Esophagus muscularis mucosa (tissue), 4 donors: Measurements from ENCODE around the gene SGSH.

Experiments used
- EP300 ChIP-seq: sonication (generic); formaldehyde crosslinking; IDR thresholded peaks from one replicate; pipeline ENCODE4 v1.6.1; 2017; ENCODE audit warnings: antibody characterized with exemption
- POLR2A ChIP-seq: fragments of 450-650 bp; IDR thresholded peaks from one replicate; pipeline ENCODE4 v1.6.1; 2017; ENCODE audit warnings: antibody characterized with exemption, moderate library complexity, mild to moderate bottlenecking, low read depth
- POLR2AphosphoS5 ChIP-seq, 2 donors: sonication (generic); formaldehyde crosslinking; IDR thresholded peaks; one replicate each; pipeline ENCODE4 v1.6.1; 2017; ENCODE audit warnings: antibody characterized with exemption in 2 of 2
- TF ChIP-seq, protein P1 (sequence below), 3 experiments: fragments of 200-600 bp in 2 of 3; fragments of 450-650 bp in 1 of 3; sonication (generic) in 2 of 3; IDR thresholded peaks; one replicate each; pipeline ENCODE4 v1.5.1; 2017 to 2019; ENCODE audit warnings: antibody characterized with exemption in 3 of 3, mild to moderate bottlenecking in 2 of 3, moderate library complexity in 1 of 3

DNA sequence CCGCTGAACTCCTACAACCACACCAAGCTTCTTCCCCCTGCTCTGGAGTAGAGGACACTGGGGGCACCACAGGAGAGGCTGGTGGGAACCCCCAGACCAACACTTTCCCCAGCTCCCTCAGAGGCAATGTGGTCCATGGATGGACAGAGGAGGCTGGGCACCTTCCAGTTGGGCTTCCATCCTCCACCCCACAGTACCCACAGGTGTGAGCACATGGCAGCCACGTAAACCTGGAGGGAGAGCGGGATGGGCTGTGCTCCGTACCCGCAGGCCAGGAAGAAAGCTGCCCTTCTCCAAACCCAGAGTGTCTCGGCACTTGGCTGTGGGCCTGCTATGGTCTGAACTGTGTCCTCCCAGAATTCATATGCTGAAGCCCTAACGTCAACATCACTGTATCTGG, 1.7 kb downstream of the SGSH start:
- TF ChIP-seq EP300 = no peak
- TF ChIP-seq, protein P1, sequence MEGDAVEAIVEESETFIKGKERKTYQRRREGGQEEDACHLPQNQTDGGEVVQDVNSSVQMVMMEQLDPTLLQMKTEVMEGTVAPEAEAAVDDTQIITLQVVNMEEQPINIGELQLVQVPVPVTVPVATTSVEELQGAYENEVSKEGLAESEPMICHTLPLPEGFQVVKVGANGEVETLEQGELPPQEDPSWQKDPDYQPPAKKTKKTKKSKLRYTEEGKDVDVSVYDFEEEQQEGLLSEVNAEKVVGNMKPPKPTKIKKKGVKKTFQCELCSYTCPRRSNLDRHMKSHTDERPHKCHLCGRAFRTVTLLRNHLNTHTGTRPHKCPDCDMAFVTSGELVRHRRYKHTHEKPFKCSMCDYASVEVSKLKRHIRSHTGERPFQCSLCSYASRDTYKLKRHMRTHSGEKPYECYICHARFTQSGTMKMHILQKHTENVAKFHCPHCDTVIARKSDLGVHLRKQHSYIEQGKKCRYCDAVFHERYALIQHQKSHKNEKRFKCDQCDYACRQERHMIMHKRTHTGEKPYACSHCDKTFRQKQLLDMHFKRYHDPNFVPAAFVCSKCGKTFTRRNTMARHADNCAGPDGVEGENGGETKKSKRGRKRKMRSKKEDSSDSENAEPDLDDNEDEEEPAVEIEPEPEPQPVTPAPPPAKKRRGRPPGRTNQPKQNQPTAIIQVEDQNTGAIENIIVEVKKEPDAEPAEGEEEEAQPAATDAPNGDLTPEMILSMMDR (IDR thresholded peaks at IDR 0.05) = no peak
- TF ChIP-seq POLR2A = no peak
- no peak for TF ChIP-seq POLR2AphosphoS5 (IDR thresholded peaks at IDR 0.05)
